ENCODE results near the gene ARPC5L. TPM values are rescaled to one million over a fixed set of nuclear protein-coding genes. Genes with fewer than 3 reads are reported as not detected.
A peak's percentile ranks its signal among the peaks of the same experiment; 100 is the strongest.

ARPC5L gene
- total RNA-seq, 1 experiment from 2014 or later = 73.9 TPM

DNA sequence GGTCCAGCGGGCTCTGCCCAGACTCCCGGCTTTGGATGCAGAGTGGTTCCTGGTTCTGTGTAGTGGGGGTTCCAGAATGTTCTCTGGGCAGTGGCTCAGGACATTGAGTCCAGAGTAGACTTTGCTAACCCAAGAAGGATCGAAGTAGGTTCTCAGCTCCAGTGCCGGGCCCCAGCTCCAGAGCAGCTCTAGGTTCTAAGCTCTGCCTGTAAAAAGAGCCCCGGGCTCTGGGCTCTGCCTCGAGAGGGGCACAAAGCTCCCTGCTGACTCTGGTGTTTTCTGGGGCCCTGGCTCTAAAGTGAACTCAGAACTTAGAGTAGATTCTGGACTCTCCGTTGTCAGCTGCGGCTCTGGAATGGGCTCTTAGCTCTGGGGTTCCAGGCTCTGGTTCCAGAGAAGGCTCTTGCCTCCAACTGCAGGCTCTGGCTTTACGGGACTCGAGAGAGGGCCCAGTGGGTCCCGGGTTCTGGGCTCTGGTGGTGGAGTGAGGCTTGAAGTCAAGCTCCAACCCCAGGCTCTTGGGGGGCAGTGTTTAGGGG, 8.3 kb upstream of the ARPC5L start:
- TF ChIP-seq EZH2 (IDR thresholded peaks at IDR 0.05; ENCODE audit: borderline replicate concordance, low read depth, low read length, poor library complexity, severe bottlenecking) = no peak
- TF ChIP-seq, protein P1, sequence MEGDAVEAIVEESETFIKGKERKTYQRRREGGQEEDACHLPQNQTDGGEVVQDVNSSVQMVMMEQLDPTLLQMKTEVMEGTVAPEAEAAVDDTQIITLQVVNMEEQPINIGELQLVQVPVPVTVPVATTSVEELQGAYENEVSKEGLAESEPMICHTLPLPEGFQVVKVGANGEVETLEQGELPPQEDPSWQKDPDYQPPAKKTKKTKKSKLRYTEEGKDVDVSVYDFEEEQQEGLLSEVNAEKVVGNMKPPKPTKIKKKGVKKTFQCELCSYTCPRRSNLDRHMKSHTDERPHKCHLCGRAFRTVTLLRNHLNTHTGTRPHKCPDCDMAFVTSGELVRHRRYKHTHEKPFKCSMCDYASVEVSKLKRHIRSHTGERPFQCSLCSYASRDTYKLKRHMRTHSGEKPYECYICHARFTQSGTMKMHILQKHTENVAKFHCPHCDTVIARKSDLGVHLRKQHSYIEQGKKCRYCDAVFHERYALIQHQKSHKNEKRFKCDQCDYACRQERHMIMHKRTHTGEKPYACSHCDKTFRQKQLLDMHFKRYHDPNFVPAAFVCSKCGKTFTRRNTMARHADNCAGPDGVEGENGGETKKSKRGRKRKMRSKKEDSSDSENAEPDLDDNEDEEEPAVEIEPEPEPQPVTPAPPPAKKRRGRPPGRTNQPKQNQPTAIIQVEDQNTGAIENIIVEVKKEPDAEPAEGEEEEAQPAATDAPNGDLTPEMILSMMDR (conservative IDR thresholded peaks at IDR 0.05; ENCODE audit: low read depth, low read length) = no peak
- no peak for DNase-seq (ENCODE audit: low spot score)
- Histone ChIP-seq H3K4me3 (ENCODE audit: low read depth, low read length, poor library complexity, severe bottlenecking) (peak overlapping the region; percentile 44), H3K36me3 (ENCODE audit: insufficient read depth, low read length, poor library complexity, severe bottlenecking) (peaks cover 22% of the 10 kb centered on the region), H3K4me1 (ENCODE audit: insufficient read depth, low read length, poor library complexity, severe bottlenecking) (peaks cover 6% of the 10 kb centered on the region), H3K27ac (ENCODE audit: low read depth, low read length, poor library complexity, severe bottlenecking) (no peak overlapping the region), H3K27me3 (replicated peaks; ENCODE audit: insufficient read depth, low read depth, low read length, poor library complexity) (no peaks in the 10 kb centered on the region), H3K9me3 (ENCODE audit: low read depth, low read length, poor library complexity, severe bottlenecking) (no peaks in the 10 kb centered on the region)
- intact Hi-C loops (cut with micrococcal nuclease; ENCODE audit: unreplicated experiment) = loop anchor here (1.0 to 10.0 kb wide), 5 partner anchors 79 to 521 kb away; partner anchors contain the start of genes PSMB7 and SCAI
- BruUV-seq (replicated peaks) = no TSS peak
- POLR2A ChIA-PET (ENCODE audit: low non-redundant PET) = no interaction called here
- CTCF ChIA-PET = interaction anchor here (0.6 to 3.0 kb wide), 12 partner anchors 14 to 1631 kb away, joined by 3 to 58 read pairs (median 3); partner anchors contain the start of genes NR6A1 and OLFML2A

- H3K27me3 ChIP-seq (replicated peaks; ENCODE audit: insufficient read depth, low read depth, low read length, poor library complexity) = no peaks in the 10 kb centered on the region
- H3K4me1 ChIP-seq (ENCODE audit: insufficient read depth, low read length, poor library complexity, severe bottlenecking) = peaks cover 10% of the 10 kb centered on the region
- CTCF ChIA-PET = interaction anchor here (0.6 to 3.0 kb wide), 4 partner anchors 8 to 1632 kb away, joined by 3 to 58 read pairs (median 3); partner anchors contain the start of gene NR6A1
- POLR2A ChIA-PET (ENCODE audit: low non-redundant PET) = no interaction called here
- no peak overlapping the region for H3K4me3 ChIP-seq (ENCODE audit: low read depth, low read length, poor library complexity, severe bottlenecking)
- no peaks in the 10 kb centered on the region for H3K9me3 ChIP-seq (ENCODE audit: low read depth, low read length, poor library complexity, severe bottlenecking)
- H3K36me3 ChIP-seq (ENCODE audit: insufficient read depth, low read length, poor library complexity, severe bottlenecking) = peaks cover 27% of the 10 kb centered on the region
- DNase-seq (ENCODE audit: low spot score) = no peak
- intact Hi-C loops (cut with micrococcal nuclease; ENCODE audit: unreplicated experiment) = loop anchor here (5.0 to 10.0 kb wide), 4 partner anchors 237 to 521 kb away; partner anchors contain the start of genes PSMB7 and SCAI
- H3K27ac ChIP-seq (ENCODE audit: low read depth, low read length, poor library complexity, severe bottlenecking) = no peak overlapping the region
- no TSS peak for BruUV-seq (replicated peaks)
- no peak for TF ChIP-seq EZH2 (IDR thresholded peaks at IDR 0.05; ENCODE audit: borderline replicate concordance, low read depth, low read length, poor library complexity, severe bottlenecking)
- TF ChIP-seq, protein P1 (conservative IDR thresholded peaks at IDR 0.05; ENCODE audit: low read depth, low read length) = no peak
Measured at GRCh38 chr9:124854161-124854560, 7.8 kb upstream of the ARPC5L start.

DNA sequence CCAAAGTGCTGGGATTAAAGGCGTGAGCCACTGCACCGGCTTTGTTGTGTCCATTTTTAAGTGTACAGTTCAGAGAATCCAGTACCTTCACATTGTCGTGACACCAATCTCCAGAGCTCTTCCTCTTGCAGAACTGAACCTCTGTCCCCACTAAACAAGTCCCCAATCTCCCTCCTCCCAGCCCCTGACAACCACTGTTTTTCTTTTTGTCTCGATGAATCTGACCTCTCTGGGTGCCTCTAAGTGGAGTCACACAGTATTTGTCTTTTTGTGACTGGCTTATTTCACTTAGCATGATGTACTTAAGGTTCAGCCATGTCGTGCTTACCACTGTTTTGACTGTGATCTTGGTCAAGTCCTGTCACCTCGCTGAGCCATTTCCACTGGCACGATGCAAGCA, 7.1 kb upstream of the ARPC5L start:
- intact Hi-C loops (cut with micrococcal nuclease; ENCODE audit: unreplicated experiment) = loop anchor here (5.0 to 10.0 kb wide), 4 partner anchors 238 to 520 kb away; partner anchors contain the start of genes PSMB7 and SCAI
- no peak overlapping the region for H3K4me3 ChIP-seq (ENCODE audit: low read depth, low read length, poor library complexity, severe bottlenecking)
- ChIA-PET POLR2A (ENCODE audit: low non-redundant PET) (interaction anchor here (0.6 kb wide), 2 partner anchors 23 to 278 kb away, joined by 5 to 8 read pairs; no protein-coding TSS in a partner anchor), CTCF (interaction anchor here (0.6 kb wide), 1 partner anchor 9 kb away, joined by 3 read pairs; no protein-coding TSS in a partner anchor)
- H3K4me1 ChIP-seq (ENCODE audit: insufficient read depth, low read length, poor library complexity, severe bottlenecking) = peaks cover 17% of the 10 kb centered on the region
- TF ChIP-seq, protein P1 (conservative IDR thresholded peaks at IDR 0.05; ENCODE audit: low read depth, low read length) = no peak
- TF ChIP-seq EZH2 (IDR thresholded peaks at IDR 0.05; ENCODE audit: borderline replicate concordance, low read depth, low read length, poor library complexity, severe bottlenecking) = no peak
- H3K27me3 ChIP-seq (replicated peaks; ENCODE audit: insufficient read depth, low read depth, low read length, poor library complexity) = no peaks in the 10 kb centered on the region
- peak overlapping the region; percentile 45 for H3K27ac ChIP-seq (ENCODE audit: low read depth, low read length, poor library complexity, severe bottlenecking)
- no TSS peak for BruUV-seq (replicated peaks)
- H3K9me3 ChIP-seq (ENCODE audit: low read depth, low read length, poor library complexity, severe bottlenecking) = no peaks in the 10 kb centered on the region
- no peak for DNase-seq (ENCODE audit: low spot score)
- peaks cover 33% of the 10 kb centered on the region for H3K36me3 ChIP-seq (ENCODE audit: insufficient read depth, low read length, poor library complexity, severe bottlenecking)
